NT2/D1 (cell line): Measurements from ENCODE around the gene GDE1.
A peak's percentile ranks its signal among the peaks of the same experiment; 100 is the strongest.

ENCODE experiments used
- DNase-seq: peaks from one replicate; pipeline ENCODE4 v3.0.0-alpha.2; 2011; ENCODE audit warnings: low read depth, low spot score
- H3K27me3 ChIP-seq: 2 replicates; pipeline ENCODE4 v1.6.0; 2011; ENCODE audit warnings: mild to moderate bottlenecking; ENCODE audit not compliant: insufficient read length, insufficient read depth
- H3K36me3 ChIP-seq: 2 replicates; pipeline ENCODE4 v1.6.1; 2011; ENCODE audit warnings: mild to moderate bottlenecking, low read length, mixed read lengths; ENCODE audit not compliant: insufficient read depth, insufficient read length
- H3K4me1 ChIP-seq: 2 replicates; pipeline ENCODE4 v1.5.1; 2011; ENCODE audit not compliant: insufficient read depth, insufficient read length
- H3K4me3 ChIP-seq: 2 replicates; pipeline ENCODE4 v1.5.1; 2011; ENCODE audit warnings: low read depth; ENCODE audit not compliant: insufficient read length
- H3K9ac ChIP-seq: 2 replicates; pipeline ENCODE4 v1.6.0; 2011; ENCODE audit warnings: low read depth; ENCODE audit not compliant: insufficient read length
- H3K9me3 ChIP-seq: 2 replicates; pipeline ENCODE4 v1.5.1; 2011; ENCODE audit warnings: mild to moderate bottlenecking, low read length; ENCODE audit not compliant: insufficient read depth
- SUZ12 ChIP-seq: IDR thresholded peaks from 2 replicates; pipeline ENCODE4 v1.6.1; 2011; ENCODE audit not compliant: insufficient read length, insufficient read depth; ENCODE audit errors: extremely low read depth
- YY1 ChIP-seq: IDR thresholded peaks from 2 replicates; pipeline ENCODE4 v1.6.1; 2011; ENCODE audit not compliant: insufficient read length, insufficient read depth
- ZNF274 ChIP-seq: IDR thresholded peaks from 2 replicates; pipeline ENCODE4 v1.6.1; 2011; ENCODE audit warnings: mild to moderate bottlenecking, low read depth, low read length

The GDE1 gene

GRCh38 chr16:19540241-19540970, 18.5 kb upstream of the GDE1 start:
- TF ChIP-seq ZNF274, result no peak
- no peak for TF ChIP-seq YY1
- TF ChIP-seq SUZ12, result no peak
- DNase-seq, result no peak
- H3K9ac ChIP-seq, result no peak overlapping the region
- H3K36me3 ChIP-seq, result peaks cover 82% of the 10 kb centered on the region
- no peaks in the 10 kb centered on the region for H3K27me3 ChIP-seq
- no peak overlapping the region for H3K4me3 ChIP-seq
- no peaks in the 10 kb centered on the region for H3K9me3 ChIP-seq
- no peaks in the 10 kb centered on the region for H3K4me1 ChIP-seq

GRCh38 chr16:19532601-19533000, 10.7 kb upstream of the GDE1 start:
- no peaks in the 10 kb centered on the region for H3K4me1 ChIP-seq
- H3K4me3 ChIP-seq, result no peak overlapping the region
- no peak for DNase-seq
- no peaks in the 10 kb centered on the region for H3K9me3 ChIP-seq
- H3K27me3 ChIP-seq, result no peaks in the 10 kb centered on the region
- peaks cover 71% of the 10 kb centered on the region for H3K36me3 ChIP-seq
- no peak overlapping the region for H3K9ac ChIP-seq
- TF ChIP-seq YY1, result no peak
- TF ChIP-seq SUZ12, result no peak
- no peak for TF ChIP-seq ZNF274

GRCh38 chr16:19528666-19529065, 6.8 kb upstream of the GDE1 start:
- Histone ChIP-seq H3K36me3 (peaks cover 49% of the 10 kb centered on the region), H3K9ac (no peak overlapping the region), H3K4me1 (no peaks in the 10 kb centered on the region), H3K9me3 (no peaks in the 10 kb centered on the region), H3K4me3 (no peak overlapping the region), H3K27me3 (no peaks in the 10 kb centered on the region)
- no peak for TF ChIP-seq YY1
- no peak for TF ChIP-seq ZNF274
- TF ChIP-seq SUZ12, result no peak
- no peak for DNase-seq

GRCh38 chr16:19527161-19527560, 5.3 kb upstream of the GDE1 start:
- no peaks in the 10 kb centered on the region for H3K27me3 ChIP-seq
- H3K4me3 ChIP-seq, result no peak overlapping the region
- TF ChIP-seq ZNF274, result no peak
- no peak for TF ChIP-seq SUZ12
- TF ChIP-seq YY1, result no peak
- H3K9ac ChIP-seq, result no peak overlapping the region
- DNase-seq, result no peak
- no peaks in the 10 kb centered on the region for H3K4me1 ChIP-seq
- H3K36me3 ChIP-seq, result peaks cover 44% of the 10 kb centered on the region
- no peaks in the 10 kb centered on the region for H3K9me3 ChIP-seq

GRCh38 chr16:19525385-19525723, 3.5 kb upstream of the GDE1 start:
- DNase-seq, result no peak
- no peak for TF ChIP-seq SUZ12
- no peak for TF ChIP-seq ZNF274
- no peak for TF ChIP-seq YY1
- Histone ChIP-seq H3K9ac (peak overlapping the region; percentile 36), H3K36me3 (peaks cover 30% of the 10 kb centered on the region), H3K9me3 (no peaks in the 10 kb centered on the region), H3K4me3 (peak overlapping the region; percentile 95), H3K27me3 (no peaks in the 10 kb centered on the region), H3K4me1 (no peaks in the 10 kb centered on the region)

- peak overlapping the region; percentile 95 for H3K4me3 ChIP-seq
- H3K9ac ChIP-seq, result peak overlapping the region; percentile 94
- no peak for DNase-seq
- TF ChIP-seq ZNF274, result no peak
- no peaks in the 10 kb centered on the region for H3K4me1 ChIP-seq
- H3K36me3 ChIP-seq, result peaks cover 31% of the 10 kb centered on the region
- H3K9me3 ChIP-seq, result no peaks in the 10 kb centered on the region
- H3K27me3 ChIP-seq, result no peaks in the 10 kb centered on the region
Measured at GRCh38 chr16:19524616-19525384, 2.9 kb upstream of the GDE1 start.

- no peak for DNase-seq
- H3K9ac ChIP-seq, result peak overlapping the region; percentile 94
- H3K27me3 ChIP-seq, result no peaks in the 10 kb centered on the region
- no peaks in the 10 kb centered on the region for H3K9me3 ChIP-seq
- peak overlapping the region; percentile 95 for H3K4me3 ChIP-seq
- peaks cover 31% of the 10 kb centered on the region for H3K36me3 ChIP-seq
- TF ChIP-seq SUZ12 (no peak), ZNF274 (no peak), YY1 (peak; percentile 13)
- no peaks in the 10 kb centered on the region for H3K4me1 ChIP-seq
Measured at GRCh38 chr16:19524356-19524615, 2.4 kb upstream of the GDE1 start.
